WI38 (cell line): ENCODE results near the gene ENTREP3.

Experiments
- H3K4me3 ChIP-seq: 2 replicates; pipeline ENCODE4 v1.5.1; 2011; ENCODE audit warnings: low read depth, mild to moderate bottlenecking, control low read depth, low read length
- CTCF ChIP-seq: IDR thresholded peaks from 2 replicates; pipeline ENCODE4 v1.5.1; 2012; ENCODE audit warnings: low read depth, mild to moderate bottlenecking, control low read depth, low read length

Gene ENTREP3

GRCh38 chr1:155210314-155211104 is 44.8 kb downstream of the ENTREP3 start:
- TF ChIP-seq CTCF: no peak
- H3K4me3 ChIP-seq: no peak overlapping the region

DNA sequence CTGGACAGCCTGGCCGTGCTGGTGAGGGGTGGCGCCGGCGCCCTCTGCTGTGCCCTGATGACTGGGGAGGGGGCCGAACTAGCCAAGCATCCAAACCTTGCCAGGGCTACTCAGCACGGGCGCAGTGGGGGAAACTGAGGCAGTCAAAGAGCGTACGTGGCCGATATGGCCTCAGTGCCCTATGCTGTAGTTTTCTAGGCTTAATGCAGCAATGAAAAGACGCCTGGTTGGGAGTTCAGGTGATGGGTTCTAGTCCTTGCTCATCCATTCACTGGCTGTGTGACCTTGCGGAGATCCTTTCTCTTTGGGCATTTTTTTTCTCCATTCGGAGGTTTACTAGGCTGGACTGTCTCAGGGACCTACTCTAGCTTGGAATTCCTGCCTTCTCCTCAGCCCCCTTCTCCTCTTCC is 46.0 kb downstream of the ENTREP3 start:
- peak overlapping the region; percentile 96 for H3K4me3 ChIP-seq
- no peak for TF ChIP-seq CTCF

DNA sequence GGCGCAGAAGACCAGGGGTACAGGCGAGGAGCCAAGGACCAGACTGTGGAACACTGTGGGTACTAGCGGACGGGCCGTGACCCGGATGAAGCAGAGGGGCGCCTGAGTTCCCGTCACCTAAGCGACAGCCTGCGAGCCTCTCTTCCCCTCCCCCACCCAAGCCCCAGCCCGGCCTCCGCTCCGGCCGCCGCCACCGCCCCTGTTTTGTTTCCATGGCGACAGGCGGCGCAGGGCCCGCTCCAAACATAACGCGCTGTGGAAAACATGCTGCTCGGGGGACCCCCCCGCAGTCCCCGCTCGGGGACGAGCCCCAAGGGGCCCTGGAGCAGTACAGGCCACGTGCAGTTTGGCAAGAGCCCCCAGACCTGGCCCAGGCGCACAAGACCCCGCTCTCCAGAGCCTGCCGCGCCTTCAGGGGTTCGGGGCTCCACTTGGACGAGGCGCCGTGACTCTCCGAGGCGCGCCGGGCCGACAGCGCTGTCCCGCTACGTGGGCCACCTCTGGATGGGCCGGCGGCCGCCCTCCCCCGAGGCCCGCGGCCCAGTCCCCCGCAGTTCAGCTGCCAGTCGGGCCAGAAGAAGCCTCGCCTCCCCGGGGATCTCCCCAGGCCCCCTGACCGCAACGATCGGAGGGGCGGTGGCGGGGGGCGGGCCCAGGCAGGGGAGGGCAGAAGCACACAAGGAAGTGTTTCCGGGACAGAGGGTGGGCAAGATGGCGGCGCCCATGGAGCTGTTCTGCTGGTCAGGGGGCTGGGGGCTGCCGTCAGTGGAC is 46.6 kb downstream of the ENTREP3 start, which contains the start of gene MTX1:
TSS of gene MTX1 (plus strand) at position 155 of the 771 bp plus-strand sequence. CDS start at position 265, 110 bp downstream.
- TF ChIP-seq CTCF: no peak
- H3K4me3 ChIP-seq: peak within 1 kb of the TSS; percentile 96

GRCh38 chr1:155207806-155208540 is 47.3 kb downstream of the ENTREP3 start, which contains the start of gene THBS3:
TSS of gene THBS3 (minus strand) at chr1:155207897. CDS start at chr1:155207876, 21 bp downstream.
- TF ChIP-seq CTCF: no peak
- H3K4me3 ChIP-seq: peak within 1 kb of the TSS; percentile 96

- peak overlapping the region; percentile 96 for H3K4me3 ChIP-seq
- peak; percentile 85 for TF ChIP-seq CTCF
Measured at GRCh38 chr1:155206891-155207805, 48.1 kb downstream of the ENTREP3 start.

DNA sequence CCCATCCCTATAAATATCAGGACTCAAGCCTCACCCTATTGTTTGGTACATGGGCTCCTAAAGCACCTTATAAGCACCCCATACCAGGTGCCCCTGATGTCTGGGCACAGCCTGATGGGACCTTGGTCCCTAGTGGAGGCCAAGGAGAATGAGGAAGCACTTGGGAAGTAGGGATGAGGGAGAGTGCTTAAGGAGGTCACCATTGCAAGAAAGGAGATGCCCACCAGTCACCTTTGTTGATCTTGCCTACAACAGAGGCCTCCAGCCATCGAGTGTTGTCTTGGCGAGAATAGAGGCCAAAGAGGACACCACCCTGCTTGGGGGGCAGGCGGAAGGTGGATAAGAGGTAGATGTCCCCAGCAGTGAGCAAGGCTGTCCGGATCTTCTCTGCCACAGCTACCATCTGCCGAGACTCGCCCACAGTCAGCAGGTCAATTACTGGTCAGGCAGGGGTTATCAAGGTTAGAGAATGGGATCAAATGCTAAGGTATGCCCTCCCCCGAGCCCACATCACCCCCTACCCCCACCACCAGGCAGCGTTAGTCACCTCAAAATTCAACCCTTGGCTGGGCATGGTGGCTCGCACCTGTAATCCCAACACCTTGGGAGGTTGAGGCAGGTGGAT is 49.2 kb downstream of the ENTREP3 start:
- TF ChIP-seq CTCF: no peak

More for the DNA sequence above, 49.2 kb downstream of the ENTREP3 start:
- H3K4me3 ChIP-seq: no peak overlapping the region
